IPS DF 19.7 (cell line): Measurements from ENCODE around the gene PDILT.

Experiments used
- DNase-seq: peaks from one replicate; pipeline ENCODE4 v3.0.0-alpha.2; 2013; ENCODE audit warnings: low read depth, low spot score

The PDILT gene

GRCh38 chr16:20402651-20403050 lies 1.9 kb downstream of the PDILT start:
- no peak for DNase-seq

- DNase-seq = no peak
These were observed 3.0 kb downstream of the PDILT start for GRCh38 chr16:20401475-20402016.

GRCh38 chr16:20401066-20401465 lies 3.5 kb downstream of the PDILT start:
- no peak for DNase-seq

GRCh38 chr16:20399185-20399584 lies 5.4 kb downstream of the PDILT start:
- DNase-seq = no peak

GRCh38 chr16:20398603-20399002 lies 5.9 kb downstream of the PDILT start:
- DNase-seq = no peak

- DNase-seq = no peak
These were observed 7.0 kb downstream of the PDILT start for GRCh38 chr16:20397468-20398074.

- DNase-seq = no peak
These were observed 7.6 kb downstream of the PDILT start for GRCh38 chr16:20396846-20397467.

GRCh38 chr16:20395946-20396345 lies 8.6 kb downstream of the PDILT start:
- no peak for DNase-seq

- no peak for DNase-seq
These were observed 10.5 kb downstream of the PDILT start for GRCh38 chr16:20393801-20394577.

GRCh38 chr16:20391045-20391444 lies 13.5 kb downstream of the PDILT start:
- DNase-seq = no peak

GRCh38 chr16:20388854-20389253 lies 15.7 kb downstream of the PDILT start:
- no peak for DNase-seq

GRCh38 chr16:20387978-20388377 lies 16.6 kb downstream of the PDILT start:
- no peak for DNase-seq

GRCh38 chr16:20385844-20386832 lies 18.4 kb downstream of the PDILT start:
- DNase-seq = peak; percentile 33

GRCh38 chr16:20383106-20384029 lies 21.2 kb downstream of the PDILT start:
- DNase-seq = peak; percentile 75

- no peak for DNase-seq
These were observed 22.2 kb downstream of the PDILT start for GRCh38 chr16:20382202-20382948.

GRCh38 chr16:20380782-20381181 lies 23.8 kb downstream of the PDILT start:
- no peak for DNase-seq

- DNase-seq = no peak
These were observed 27.4 kb downstream of the PDILT start for GRCh38 chr16:20377181-20377580.

GRCh38 chr16:20372701-20373100 lies 31.8 kb downstream of the PDILT start:
- no peak for DNase-seq

- no peak for DNase-seq
These were observed 35.0 kb downstream of the PDILT start for GRCh38 chr16:20369452-20370054.
